ENCODE measurements around the gene SYNPO2.
A peak's percentile ranks its signal among the peaks of the same experiment; 100 is the strongest.
"Not testable (repeated sequence)": the region's sequence is repeated elsewhere in the genome, so short reads cannot be mapped to it uniquely, and the experiment has no call there.

Gene SYNPO2

GRCh38 chr4:119035951-119036737 lies 147.5 kb downstream of the SYNPO2 start:
- in situ Hi-C loops (cut with HindIII; ENCODE audit: low pct_ligation_motif_present, low pct_unique_long_range_greater_than_20kb, low sequenced_read_pairs) = no loop called here
- DNase-seq = peak; percentile 8

DNA sequence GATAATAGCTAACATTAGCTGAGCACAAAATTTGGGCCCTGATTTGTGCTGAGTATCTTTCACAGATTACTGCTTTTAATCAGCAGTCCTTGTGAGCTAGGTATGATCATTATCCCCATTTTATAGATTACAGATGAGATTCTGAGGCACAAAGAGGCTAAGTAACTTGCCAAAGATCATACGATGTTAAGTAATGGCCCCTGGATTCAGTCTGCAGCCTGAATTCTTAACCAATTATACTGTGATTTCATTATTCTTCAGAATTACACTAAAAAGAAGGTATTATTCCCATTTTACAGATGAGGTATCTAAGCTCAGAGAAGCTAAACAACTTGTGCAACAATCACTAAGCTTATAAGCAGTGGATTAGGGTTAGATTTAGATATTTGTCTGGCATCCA lies 149.1 kb downstream of the SYNPO2 start:
- in situ Hi-C loops (cut with HindIII; ENCODE audit: low pct_ligation_motif_present, low pct_unique_long_range_greater_than_20kb, low sequenced_read_pairs) = no loop called here
- DNase-seq = no peak

DNA sequence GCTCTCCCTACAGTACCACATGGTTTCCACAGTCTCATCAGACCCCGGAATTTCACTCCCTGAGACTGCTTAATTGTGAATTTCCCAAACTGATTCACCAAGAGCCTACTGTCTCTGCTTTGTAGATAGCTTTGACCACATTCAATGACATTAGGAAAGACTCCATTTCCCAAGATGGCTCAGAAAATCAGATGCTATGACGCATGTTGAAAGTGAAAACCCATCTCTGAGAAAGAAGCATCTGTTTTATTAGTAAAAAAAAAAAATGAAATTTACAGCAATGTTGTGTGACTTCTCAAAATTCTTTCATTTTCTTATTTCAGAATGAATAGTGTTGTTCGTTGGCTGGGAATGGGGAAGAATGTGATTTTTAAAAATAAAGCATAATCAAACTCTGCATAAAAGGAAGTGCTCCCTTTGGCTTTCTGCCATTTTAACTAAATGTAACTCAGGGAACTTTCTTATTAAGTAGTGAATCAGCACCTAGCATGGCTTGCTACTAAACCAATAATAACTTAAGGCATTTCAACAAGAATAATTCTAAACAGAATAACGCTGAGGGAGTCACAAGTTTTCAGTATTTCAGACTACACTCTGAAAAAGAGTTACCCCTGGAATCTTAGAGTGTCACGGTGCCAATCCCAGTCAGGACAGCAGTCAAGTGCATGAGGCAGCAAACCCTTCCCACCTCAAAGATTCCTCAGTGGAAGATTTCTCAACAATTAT lies 149.6 kb downstream of the SYNPO2 start:
- no peak for DNase-seq
- in situ Hi-C loops (cut with HindIII; ENCODE audit: low pct_ligation_motif_present, low pct_unique_long_range_greater_than_20kb, low sequenced_read_pairs) = no loop called here

GRCh38 chr4:119039160-119039559 lies 150.5 kb downstream of the SYNPO2 start:
- no peak for DNase-seq
- in situ Hi-C loops (cut with HindIII; ENCODE audit: low pct_ligation_motif_present, low pct_unique_long_range_greater_than_20kb, low sequenced_read_pairs) = no loop called here

DNA sequence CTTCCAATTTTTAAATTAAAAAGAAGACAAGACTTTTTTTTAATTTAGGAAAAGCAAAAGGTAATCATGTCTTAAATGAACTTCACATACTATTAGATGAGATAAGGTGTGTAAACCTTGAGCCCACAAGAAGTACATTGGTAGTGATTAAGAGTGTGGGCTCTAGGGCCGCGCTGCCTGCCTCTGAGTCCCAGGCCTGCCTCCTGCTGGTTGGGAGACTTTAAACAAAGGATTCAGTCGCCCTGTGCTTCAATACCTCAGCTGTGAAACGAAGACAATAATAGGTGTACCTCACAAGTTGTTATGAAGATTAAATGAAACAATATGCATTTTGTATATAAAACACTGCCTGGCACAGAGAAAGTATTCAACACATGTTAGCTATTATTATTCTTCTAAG lies 151.1 kb downstream of the SYNPO2 start:
- in situ Hi-C loops (cut with HindIII; ENCODE audit: low pct_ligation_motif_present, low pct_unique_long_range_greater_than_20kb, low sequenced_read_pairs) = no loop called here

DNA sequence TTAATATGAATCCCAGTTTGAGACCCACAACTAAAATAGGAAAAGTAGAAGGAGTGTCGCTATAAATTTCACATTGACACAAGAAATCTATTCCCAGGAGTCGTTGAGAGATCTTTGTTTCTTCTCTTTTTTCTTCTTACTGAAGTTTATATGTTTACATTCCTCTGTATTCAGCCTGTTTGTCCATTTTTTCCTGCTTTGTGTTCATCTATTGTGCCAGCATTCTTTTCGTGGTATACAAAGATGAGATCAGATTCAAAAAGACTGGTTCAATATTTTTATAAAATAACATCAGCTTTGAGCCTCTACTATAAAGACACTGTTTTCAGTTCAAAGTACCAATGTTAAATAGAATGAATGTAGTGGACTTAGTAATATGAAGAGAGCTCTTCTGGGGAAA lies 151.6 kb downstream of the SYNPO2 start:
- in situ Hi-C loops (cut with HindIII; ENCODE audit: low pct_ligation_motif_present, low pct_unique_long_range_greater_than_20kb, low sequenced_read_pairs) = no loop called here
- DNase-seq = no peak

More for the DNA sequence above, 151.1 kb downstream of the SYNPO2 start:
- DNase-seq = no peak

DNA sequence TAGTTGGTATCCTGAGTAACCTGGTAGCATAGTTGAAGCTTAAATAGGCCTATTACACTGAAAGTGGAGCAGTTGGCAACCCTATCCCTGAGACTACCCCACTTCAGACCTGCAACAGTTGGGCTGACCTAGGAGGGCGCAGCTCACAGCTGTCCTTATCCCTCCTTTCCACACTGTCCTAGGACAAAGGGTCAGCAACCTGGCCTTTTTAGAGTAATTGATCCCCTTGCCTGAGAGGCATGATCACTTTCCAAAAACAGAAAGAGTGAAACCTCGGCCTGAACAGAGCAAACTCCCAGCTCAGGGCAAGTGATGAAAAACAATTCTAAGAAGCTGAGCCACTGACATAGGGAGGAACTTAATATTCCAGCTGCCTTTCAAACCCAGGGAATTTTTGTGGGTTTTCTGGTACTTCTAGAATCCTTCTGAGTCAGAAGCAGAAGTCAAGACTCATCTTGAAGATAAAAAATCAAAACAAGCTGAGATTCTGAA lies 152.1 kb downstream of the SYNPO2 start:
- peak; percentile 77 for DNase-seq

DNA sequence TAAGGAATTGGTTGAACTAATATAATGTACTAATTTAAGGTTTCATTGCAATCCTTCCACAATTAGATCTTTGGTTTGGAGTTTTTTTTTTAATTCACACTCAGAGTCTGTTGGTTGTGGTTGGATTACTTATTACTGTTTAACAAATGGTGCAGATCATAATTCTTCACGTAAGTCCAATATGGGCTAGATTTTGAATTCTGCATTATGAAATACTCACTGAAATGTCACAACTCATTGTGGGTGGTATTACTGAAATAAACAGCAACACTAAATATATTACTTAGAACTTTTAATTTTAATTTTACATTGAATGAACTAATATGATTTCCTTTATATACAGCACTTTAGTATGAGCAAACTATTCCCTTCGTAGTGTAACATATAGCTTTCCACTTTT lies 152.7 kb downstream of the SYNPO2 start:
- in situ Hi-C loops (cut with HindIII; ENCODE audit: low pct_ligation_motif_present, low pct_unique_long_range_greater_than_20kb, low sequenced_read_pairs) = no loop called here

More for the DNA sequence above, 152.1 kb downstream of the SYNPO2 start:
- in situ Hi-C loops (cut with HindIII; ENCODE audit: low pct_ligation_motif_present, low pct_unique_long_range_greater_than_20kb, low sequenced_read_pairs) = no loop called here

DNA sequence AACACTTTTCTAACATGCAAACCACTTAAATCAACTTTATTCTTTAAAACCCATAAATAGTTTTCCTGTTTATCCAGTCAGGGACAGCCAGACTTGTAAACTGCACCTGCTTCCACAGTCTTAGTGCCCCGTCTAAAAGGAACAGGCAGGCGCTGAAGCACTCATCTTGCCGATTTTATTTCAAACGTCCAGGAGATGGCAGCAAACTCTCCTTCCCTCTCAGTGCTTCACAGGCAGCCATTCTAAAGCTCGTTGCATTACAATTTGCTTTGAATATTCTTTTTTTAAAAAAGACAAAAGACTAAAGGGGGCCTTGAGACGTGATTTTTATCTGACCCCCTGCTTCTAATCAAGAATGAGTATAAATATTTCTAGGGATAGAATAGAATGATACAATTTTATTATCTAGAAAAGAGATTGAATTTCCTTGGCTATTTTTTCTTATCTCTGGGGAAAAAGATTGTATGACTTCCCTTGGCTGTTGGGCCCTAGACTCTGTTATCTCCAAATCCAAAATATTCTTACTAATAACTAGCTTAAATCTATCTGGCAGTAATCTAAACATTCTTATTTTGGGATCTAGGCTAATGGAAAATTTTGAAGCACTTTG lies 153.4 kb downstream of the SYNPO2 start:
- in situ Hi-C loops (cut with HindIII; ENCODE audit: low pct_ligation_motif_present, low pct_unique_long_range_greater_than_20kb, low sequenced_read_pairs) = no loop called here
- DNase-seq = peak; percentile 79

More for the DNA sequence above, 152.7 kb downstream of the SYNPO2 start:
- peak; percentile 7 for DNase-seq

DNA sequence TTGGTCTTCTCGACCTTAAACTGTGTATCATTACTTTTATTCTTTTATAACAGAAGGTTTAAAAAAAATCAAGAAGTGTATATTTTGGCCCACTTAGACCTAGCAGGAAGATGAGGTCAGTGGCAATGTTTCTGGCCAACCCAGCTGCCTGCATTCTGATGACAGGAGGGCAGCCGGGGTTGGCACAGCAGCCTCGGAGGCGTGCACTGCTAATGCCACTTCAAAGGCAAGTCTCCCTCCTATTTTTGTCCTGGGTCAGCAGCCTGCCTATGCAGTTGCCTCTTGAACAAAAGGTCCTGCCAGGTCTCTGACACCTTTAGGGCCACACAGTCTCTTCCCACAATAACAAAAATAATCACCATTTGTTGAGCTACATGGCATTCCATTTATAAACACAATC lies 157.6 kb downstream of the SYNPO2 start:
- in situ Hi-C loops (cut with HindIII; ENCODE audit: low pct_ligation_motif_present, low pct_unique_long_range_greater_than_20kb, low sequenced_read_pairs) = no loop called here
- no peak for DNase-seq

- DNase-seq; in situ Hi-C loops (cut with HindIII; ENCODE audit: low pct_ligation_motif_present, low pct_unique_long_range_greater_than_20kb, low sequenced_read_pairs): not testable (repeated sequence)
Observed at GRCh38 chr4:119047059-119047458, 158.4 kb downstream of the SYNPO2 start.

DNA sequence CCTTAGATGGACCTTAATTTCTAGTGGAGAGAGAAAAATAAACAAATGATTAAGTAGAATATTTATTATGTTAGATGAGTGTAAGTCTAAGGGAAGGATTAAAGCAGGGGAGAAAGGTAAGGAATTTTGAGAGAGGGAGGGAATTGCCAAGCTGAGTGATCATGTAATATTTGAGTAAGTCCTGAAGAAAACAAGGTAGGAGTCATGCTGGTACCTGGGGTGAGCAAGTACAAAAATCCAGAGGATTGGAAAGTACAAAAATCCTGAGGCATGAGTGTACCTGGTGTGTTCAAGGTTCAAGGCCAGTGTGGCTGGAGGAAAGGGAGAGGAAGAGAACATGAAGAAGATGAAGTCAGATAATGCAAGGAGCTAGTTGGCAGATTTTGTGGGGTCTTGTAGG lies 159.8 kb downstream of the SYNPO2 start:
- DNase-seq = no peak
- in situ Hi-C loops (cut with HindIII; ENCODE audit: low pct_ligation_motif_present, low pct_unique_long_range_greater_than_20kb, low sequenced_read_pairs) = no loop called here

- in situ Hi-C loops (cut with HindIII; ENCODE audit: low pct_ligation_motif_present, low pct_unique_long_range_greater_than_20kb, low sequenced_read_pairs) = no loop called here
- no peak for DNase-seq
Observed at GRCh38 chr4:119049342-119049741, 160.7 kb downstream of the SYNPO2 start.

GRCh38 chr4:119050527-119051090 lies 162.0 kb downstream of the SYNPO2 start:
- in situ Hi-C loops (cut with HindIII; ENCODE audit: low pct_ligation_motif_present, low pct_unique_long_range_greater_than_20kb, low sequenced_read_pairs) = no loop called here
- DNase-seq = no peak

DNA sequence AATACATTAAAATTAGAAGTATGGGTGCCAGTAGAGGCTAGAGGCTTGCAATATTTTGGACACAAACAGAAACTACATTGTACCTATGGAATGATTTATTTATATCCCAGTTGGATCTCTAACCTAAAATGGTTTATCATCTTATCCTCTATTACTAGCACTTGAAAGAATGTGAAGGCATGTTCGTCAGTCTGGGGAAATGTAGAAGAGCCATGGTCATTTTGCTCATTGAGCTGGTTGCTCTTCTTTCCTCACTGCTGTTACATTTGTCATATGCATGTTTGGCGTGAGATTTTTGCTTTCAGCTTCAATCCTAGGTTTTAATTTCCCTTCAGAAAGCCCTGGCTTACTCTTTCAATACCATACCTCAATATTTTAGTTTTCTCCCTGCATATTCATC lies 164.6 kb downstream of the SYNPO2 start:
- in situ Hi-C loops (cut with HindIII; ENCODE audit: low pct_ligation_motif_present, low pct_unique_long_range_greater_than_20kb, low sequenced_read_pairs) = no loop called here
- DNase-seq = no peak

DNA sequence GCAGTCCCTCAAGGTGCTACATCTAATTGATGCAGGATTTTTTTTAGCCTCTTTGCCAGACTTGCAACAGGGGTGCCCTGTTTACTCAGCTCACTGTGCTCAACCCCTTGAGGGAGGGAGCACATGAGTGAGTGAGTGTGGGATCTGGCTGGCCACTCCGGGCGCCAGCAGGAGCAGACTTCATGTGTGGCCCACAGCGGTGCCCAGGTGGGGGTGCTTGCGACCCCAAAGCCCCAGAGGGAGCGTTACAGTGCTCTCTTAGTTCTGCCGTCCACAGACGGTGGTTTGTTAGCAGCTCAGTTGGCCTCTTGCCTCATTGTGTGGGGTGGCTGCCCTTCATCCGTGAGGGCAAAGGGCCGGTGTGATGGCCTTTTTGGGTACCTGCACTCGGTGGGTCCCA lies 165.3 kb downstream of the SYNPO2 start:
- DNase-seq = no peak
- in situ Hi-C loops (cut with HindIII; ENCODE audit: low pct_ligation_motif_present, low pct_unique_long_range_greater_than_20kb, low sequenced_read_pairs) = no loop called here

DNA sequence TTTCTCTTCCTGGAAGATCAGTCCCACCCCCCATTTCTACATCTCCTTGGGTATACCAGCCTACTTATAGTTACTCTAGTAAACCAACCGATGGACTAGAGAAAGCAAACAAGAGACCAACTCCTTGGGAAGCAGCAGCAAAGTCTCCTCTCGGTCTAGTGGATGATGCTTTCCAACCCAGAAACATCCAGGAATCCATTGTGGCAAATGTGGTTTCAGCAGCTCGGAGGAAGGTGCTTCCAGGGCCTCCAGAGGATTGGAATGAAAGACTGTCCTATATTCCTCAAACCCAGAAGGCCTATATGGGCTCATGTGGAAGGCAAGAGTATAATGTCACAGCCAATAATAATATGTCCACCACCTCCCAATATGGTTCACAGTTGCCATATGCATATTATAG lies 168.8 kb downstream of the SYNPO2 start:
- DNase-seq = no peak
- in situ Hi-C loops (cut with HindIII; ENCODE audit: low pct_ligation_motif_present, low pct_unique_long_range_greater_than_20kb, low sequenced_read_pairs) = no loop called here

- in situ Hi-C loops (cut with HindIII; ENCODE audit: low pct_ligation_motif_present, low pct_unique_long_range_greater_than_20kb, low sequenced_read_pairs) = no loop called here
- no peak for DNase-seq
Observed at GRCh38 chr4:119059221-119059620, 170.6 kb downstream of the SYNPO2 start.

DNA sequence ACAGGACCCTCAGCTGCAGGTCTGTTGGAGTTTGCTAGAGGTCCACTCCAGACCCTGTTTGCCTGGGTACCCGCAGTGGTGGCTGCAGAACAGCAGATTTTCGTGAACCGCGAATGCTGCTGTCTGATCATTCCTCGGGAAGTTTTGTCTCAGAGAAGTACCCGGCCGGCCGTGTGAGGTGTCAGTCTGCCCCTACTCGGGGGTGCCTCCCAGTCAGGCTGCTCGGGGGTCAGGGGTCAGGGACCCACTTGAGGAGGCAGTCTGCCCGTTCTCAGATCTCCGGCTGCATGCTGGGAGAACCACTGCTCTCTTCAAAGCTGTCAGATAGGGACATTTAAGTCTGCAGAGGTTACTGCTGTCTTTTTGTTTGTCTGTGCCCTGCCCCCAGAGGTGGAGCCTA lies 178.5 kb downstream of the SYNPO2 start:
- in situ Hi-C loops (cut with HindIII; ENCODE audit: low pct_ligation_motif_present, low pct_unique_long_range_greater_than_20kb, low sequenced_read_pairs); DNase-seq: not testable (repeated sequence)
